Small intestine (tissue), 4 donors: ENCODE data around the gene UGGT2. TPM values are rescaled to one million over a fixed set of nuclear protein-coding genes. Genes with fewer than 3 reads are reported as not detected.

Experiments used
- polyA plus RNA-seq, 4 donors: library from polyadenylated mRNA; stranded (reverse) in 3 of 4; unstranded in 1 of 4; fragments of 200-250 nt in 3 of 4; fragments of 120-200 nt in 1 of 4; gene quantifications; one replicate each; pipeline versions ENCODE4 v1.2.1 to v1.2.3, GENCODE V29; 2013
- donor health status: healthy with polysubstance abuse.
- donor health status: Bipolar disorder and iron deficiency.
- donor health status: healthy.

UGGT2 gene
- polyA plus RNA-seq, 4 donors: 1.6 to 22.8 (median 5.3) TPM

Other genes with a start within 250 kb of the UGGT2 start
- gene HS6ST3, start 36.7 kb upstream of the UGGT2 start, polyA plus RNA-seq: under 1 TPM in 3 of 4 donors, not detected in 1; under 0.01 to 0.86 (median 0.54) TPM